Heart left ventricle (tissue), 13 donors: ENCODE data around the gene AMOTL2.

Source experiments
- CTCF ChIP-seq, 12 donors: fragments of 200-600 bp; sonication (generic) in 4 of 12; IDR thresholded peaks; one replicate each; pipeline versions ENCODE4 v1.5.0 to v1.8.0; 2018 to 2022; ENCODE audit warnings: antibody characterized with exemption in 12 of 12, mild to moderate bottlenecking in 5 of 12
- POLR2A ChIP-seq, 2 donors: fragments of 450-650 bp; IDR thresholded peaks; one replicate each; pipeline ENCODE4 v1.6.1; 2017; ENCODE audit warnings: antibody characterized with exemption in 2 of 2, mild to moderate bottlenecking in 2 of 2, moderate library complexity in 2 of 2
- donor health status: ischemic (EF 13 %, LVEDD 7.1; RV severe dilation, severe dysfunction).
- donor health status: DM: no; HTN: yes; CAD: no.
- donor health status: DM: no; HTN: no; CAD: no.
- donor health status: ischemic (EF 25% LVEDD 6.9; RV normal size, moderate dysfunction).
- donor health status: ischemic (EF 25% LVEDD 5.7; RV mildly dilated, moderate dysfunction).
- donor health status: ischemic (EF 35%, LVEDD 5.7; RV mildly dilated, moderate dysfunction).
- donor health status: nonischemic (EF 11% LVEDD 7.7; RV severe dilation, severe dysfunction).
- donor health status: DM: yes; HTN: yes; CAD: no.
- donor health status: PGD.
- donor health status: ischemic (EF 29% LVEDD 5.4; RV normal size, mild dysfunction).
- donor health status: nonischemic (EF 23%, LVEDD 6.1; RV moderate dilation, normal function).

DNA sequence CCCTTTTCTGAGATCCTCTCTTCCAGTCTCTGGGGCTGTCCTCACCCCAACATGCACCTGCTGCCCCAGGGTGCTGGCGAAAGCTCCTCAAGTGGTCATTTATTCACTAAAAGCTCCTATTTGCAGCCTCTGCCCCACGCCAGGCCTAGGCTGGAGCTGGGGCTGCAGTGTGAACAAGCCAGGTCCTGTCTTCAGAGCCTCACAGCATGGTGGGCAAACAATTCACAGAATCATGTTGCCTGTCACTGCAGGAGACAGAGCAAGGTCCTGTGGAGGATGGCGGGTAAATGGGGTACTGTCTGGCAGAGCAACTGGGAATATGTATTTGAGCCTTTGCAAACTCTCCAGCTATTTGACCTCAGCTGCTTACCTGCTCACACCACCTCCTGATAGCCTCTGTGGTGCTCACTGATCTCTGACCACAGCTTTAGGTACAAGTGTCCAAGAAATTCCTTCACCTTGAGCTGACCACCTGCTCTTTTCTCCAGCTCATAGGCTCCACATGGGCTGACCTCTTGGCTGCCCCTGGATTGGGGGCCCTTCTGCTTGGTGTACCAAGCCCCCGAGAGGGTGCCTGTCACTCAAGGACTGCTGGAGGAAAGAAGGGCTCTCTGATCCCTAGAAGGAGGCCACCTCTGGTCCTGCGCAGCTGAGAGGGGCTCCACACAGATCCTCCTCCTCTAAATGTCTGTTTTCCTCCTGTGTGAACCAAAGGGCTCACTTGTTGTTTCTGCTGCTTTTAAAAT is 35.6 kb downstream of the AMOTL2 start:
- TF ChIP-seq CTCF (IDR thresholded peaks at IDR 0.05), result no peak
- no peak for TF ChIP-seq POLR2A (IDR thresholded peaks at IDR 0.05)
